Stimulated activated effector memory CD8-positive, alpha-beta T cell treated with anti-CD3 and anti-CD28 coated beads, Interleukin-12 subunit alpha, Interleukin-12 subunit beta, amount 100 ng/mL, for 72 hours (primary cell): ENCODE results near the gene GNAZ.

Experiments
- ATAC-seq: fragments of 150-1000 bp; cut with Tn5 transposase; 2 replicates; pipeline ENCODE4 v1.10.0; 2021
- DNase-seq, 2 donors: peaks; one replicate each; pipeline ENCODE4 v3.0.0; 2021 to 2022; ENCODE audit warnings: low spot score in 2 of 2
- H3K27ac Mint-ChIP-seq: one replicate; pipeline ENCODE4 v1.8.0; 2022; ENCODE audit warnings: mild to moderate bottlenecking, mixed read lengths
- H3K36me3 Mint-ChIP-seq: one replicate; pipeline ENCODE4 v1.8.0; 2022; ENCODE audit warnings: mild to moderate bottlenecking, mixed read lengths
- H3K4me1 Mint-ChIP-seq: one replicate; pipeline ENCODE4 v1.8.0; 2022; ENCODE audit warnings: mixed read lengths
- H3K4me3 Mint-ChIP-seq: one replicate; pipeline ENCODE4 v1.8.0; 2022; ENCODE audit warnings: mild to moderate bottlenecking, mixed read lengths
- H3K9me3 Mint-ChIP-seq: one replicate; pipeline ENCODE4 v1.8.0; 2022; ENCODE audit warnings: mixed read lengths

The GNAZ gene

DNA sequence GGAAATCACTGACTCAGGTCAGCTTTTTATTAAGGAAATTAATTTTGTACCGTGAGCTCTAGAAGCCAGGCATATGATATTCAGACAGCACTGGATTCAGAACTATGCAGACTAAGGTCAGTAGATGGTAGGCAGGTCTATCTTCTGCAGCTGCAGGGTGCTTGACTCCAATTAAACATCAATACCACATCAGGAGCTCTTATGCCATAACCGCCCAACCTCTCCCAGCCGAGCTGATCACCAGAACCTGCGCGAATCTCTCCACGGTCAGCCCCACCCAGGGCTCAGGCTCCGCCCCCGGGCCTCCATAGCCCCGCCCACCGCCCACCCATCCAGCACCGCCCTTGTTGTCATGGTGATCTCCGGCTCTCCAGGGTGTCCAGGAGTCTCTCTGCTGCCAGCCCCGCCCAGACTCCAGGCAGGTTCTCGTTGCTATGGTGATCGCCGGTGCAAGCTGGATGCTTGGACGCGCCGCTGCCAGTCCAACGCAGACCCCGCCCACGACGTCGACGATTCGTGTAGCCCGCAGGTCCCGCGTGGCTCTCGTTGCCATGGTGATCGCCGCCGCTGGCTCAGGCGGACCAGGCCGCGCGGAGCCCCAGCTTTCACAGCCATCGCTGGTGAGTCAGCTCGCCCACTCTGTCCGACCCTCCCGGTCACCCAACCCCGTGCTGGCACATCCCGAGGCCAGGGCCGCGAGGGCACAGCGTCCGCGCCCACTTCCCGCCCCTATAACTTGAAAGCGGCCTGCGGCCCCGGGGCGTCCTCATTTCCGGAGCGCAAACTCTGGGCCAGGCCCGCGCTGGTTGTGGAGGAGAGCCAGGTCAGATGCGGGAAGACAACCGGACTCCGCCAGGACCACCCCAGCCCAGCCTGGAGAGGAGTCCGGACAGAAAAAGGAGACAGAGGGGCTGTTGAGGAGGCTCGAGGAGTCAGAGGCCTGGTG, 74.9 kb downstream of the GNAZ start, which contains the start of gene RAB36:
Gene RAB36 (plus strand): TSS at position 546 of the 946 bp plus-strand sequence. CDS start 1,140 bp downstream, outside the sequence.
- Mint-ChIP-seq H3K27ac (peak within 1 kb of the TSS; percentile 86), H3K36me3 (peaks cover 12% of the 10 kb centered on the region), H3K9me3 (no peaks in the 10 kb centered on the region), H3K4me1 (peaks cover 50% of the 10 kb centered on the region), H3K4me3 (peak within 1 kb of the TSS; percentile 69)
- ATAC-seq (peak; percentile 75), DNase-seq (peak; percentile 84 to 88)

DNA sequence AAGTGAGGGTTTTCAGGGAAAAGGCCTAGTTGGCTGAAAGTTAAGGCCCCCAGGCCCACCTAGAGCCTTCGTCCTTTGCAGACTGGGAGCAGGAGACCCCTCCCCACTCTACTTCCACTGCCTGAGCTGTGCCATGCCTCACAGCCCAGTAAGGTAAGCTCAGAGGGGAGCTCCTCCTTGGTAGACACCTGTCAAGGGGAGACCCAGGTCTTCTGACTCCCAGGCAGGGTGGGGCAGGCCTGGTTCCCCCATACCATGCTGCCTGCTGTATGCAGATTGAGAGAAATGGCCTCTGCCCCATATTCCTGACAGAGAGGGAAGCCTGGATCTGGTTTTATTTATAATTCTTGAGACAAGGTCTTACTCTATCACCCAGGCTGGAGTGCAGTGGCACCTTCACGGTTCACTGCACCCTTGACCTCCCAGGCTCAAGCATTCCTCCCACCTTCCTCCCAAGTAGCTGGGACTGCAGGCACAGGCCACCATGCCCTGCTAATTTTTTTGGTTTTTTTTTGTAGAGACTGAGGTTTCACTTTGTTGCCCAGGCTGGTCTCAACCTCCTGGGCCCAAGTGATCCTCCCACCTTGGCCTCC, 75.7 kb downstream of the GNAZ start:
- Mint-ChIP-seq H3K36me3 (peaks cover 12% of the 10 kb centered on the region), H3K9me3 (no peaks in the 10 kb centered on the region), H3K4me1 (peaks cover 46% of the 10 kb centered on the region), H3K4me3 (peak overlapping the region; percentile 69), H3K27ac (peak overlapping the region; percentile 86)
- no peak for DNase-seq
- ATAC-seq, result no peak

DNA sequence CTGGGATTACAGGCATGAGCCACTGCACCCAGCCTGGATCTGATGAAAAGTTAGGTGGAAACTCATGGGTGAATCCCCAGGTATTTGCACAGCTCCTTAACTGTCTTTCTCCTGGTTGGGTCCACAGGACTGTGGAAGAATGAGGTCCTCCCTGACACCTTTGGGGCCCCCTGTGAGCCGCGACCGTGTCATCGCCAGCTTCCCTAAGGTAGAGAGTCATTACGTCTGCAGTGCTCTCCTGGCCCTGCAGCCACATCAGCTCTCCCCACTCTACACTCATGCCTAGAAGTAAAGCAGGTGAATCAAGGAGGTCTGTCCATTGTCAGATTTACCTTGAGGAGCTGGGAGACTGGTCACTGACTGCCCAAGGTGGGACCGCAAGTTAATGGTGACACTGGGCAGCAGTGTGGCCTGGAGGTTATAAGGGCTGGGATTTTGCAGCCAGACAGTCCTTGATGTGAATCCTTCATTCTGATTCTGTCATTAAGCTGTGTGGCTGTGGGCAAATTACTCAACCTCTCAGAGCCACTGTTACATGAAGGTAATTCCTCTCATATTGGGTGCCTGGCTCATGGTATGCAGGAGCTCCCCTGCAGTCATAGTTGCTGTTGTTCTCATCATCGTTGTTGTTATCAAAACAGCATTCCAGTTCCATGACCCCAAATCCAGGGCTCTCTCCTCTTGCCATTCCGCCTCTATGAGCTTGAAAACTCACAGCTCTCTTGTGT, 76.3 kb downstream of the GNAZ start:
- ATAC-seq, result no peak
- H3K27ac Mint-ChIP-seq, result peak overlapping the region; percentile 86
- peaks cover 45% of the 10 kb centered on the region for H3K4me1 Mint-ChIP-seq
- no peaks in the 10 kb centered on the region for H3K9me3 Mint-ChIP-seq
- peaks cover 11% of the 10 kb centered on the region for H3K36me3 Mint-ChIP-seq
- DNase-seq, result no peak
- peak overlapping the region; percentile 69 for H3K4me3 Mint-ChIP-seq

DNA sequence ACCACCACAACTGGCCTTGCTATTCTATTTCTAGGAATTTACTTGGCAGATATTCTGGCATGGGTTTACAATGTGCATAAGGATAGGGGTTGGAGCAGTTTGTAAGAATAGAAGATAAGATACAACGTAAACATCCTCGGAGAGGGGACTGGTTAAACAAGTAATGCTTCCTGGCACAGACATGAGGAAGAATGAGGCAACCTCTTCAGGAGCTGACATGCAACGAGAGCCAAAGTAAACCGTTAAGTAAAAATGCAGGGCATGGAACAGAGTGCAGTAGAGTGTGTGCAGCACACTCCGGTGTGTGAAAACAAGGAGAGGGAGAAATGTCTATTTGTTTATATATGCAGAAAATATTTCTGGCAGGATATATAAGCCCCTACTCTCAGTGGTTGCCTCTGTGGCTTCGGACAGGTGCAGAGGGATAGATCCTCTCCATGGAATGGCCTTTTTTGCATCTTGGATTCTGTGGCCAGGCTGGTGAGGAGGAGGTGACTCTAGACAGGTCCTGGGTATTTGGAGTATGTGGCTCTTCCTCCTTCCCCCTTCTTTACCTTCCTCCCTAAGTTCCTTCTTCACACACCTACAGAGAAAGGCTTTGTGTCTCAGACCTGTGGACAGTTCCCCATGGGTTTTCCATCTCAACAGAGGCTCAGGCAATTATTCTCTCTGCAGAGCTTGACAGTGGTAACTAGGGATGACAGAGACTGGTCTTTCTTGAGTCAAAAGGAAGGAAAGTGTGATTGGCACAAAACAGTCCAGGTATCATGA, 77.5 kb downstream of the GNAZ start:
- H3K4me1 Mint-ChIP-seq, result peaks cover 42% of the 10 kb centered on the region
- H3K27ac Mint-ChIP-seq, result no peak overlapping the region
- peaks cover 6% of the 10 kb centered on the region for H3K36me3 Mint-ChIP-seq

DNA sequence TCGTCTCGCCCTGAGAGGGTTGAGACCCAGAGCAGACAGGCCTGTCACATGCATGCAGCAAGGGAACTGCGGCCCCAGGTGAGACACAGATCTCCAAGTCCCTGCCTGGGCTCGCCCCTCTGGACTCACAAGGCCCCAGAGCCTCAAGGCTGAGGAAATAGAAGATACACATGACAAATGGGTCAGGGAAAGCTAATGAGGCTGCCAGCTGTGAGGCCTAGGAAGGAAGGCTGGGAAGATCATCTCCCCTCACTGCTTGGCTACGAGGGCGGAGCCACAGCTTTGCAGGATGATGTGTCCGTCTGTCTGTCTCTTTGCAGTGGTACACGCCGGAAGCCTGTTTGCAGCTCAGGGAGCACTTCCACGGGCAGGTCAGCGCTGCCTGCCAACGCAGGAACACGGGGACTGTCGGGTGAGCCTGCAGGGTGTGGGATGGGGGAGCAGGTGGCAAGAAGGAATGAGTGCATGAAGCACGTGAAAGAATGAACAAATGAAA, 79.5 kb downstream of the GNAZ start:
- H3K9me3 Mint-ChIP-seq, result no peaks in the 10 kb centered on the region
- peaks cover 6% of the 10 kb centered on the region for H3K36me3 Mint-ChIP-seq
- ATAC-seq (no peak), DNase-seq (no peak)
- no peak overlapping the region for H3K4me3 Mint-ChIP-seq
- peaks cover 42% of the 10 kb centered on the region for H3K4me1 Mint-ChIP-seq
- H3K27ac Mint-ChIP-seq, result no peak overlapping the region

More for the DNA sequence above, 77.5 kb downstream of the GNAZ start:
- no peak overlapping the region for H3K4me3 Mint-ChIP-seq
- H3K9me3 Mint-ChIP-seq, result no peaks in the 10 kb centered on the region
- ATAC-seq (no peak), DNase-seq (no peak)

DNA sequence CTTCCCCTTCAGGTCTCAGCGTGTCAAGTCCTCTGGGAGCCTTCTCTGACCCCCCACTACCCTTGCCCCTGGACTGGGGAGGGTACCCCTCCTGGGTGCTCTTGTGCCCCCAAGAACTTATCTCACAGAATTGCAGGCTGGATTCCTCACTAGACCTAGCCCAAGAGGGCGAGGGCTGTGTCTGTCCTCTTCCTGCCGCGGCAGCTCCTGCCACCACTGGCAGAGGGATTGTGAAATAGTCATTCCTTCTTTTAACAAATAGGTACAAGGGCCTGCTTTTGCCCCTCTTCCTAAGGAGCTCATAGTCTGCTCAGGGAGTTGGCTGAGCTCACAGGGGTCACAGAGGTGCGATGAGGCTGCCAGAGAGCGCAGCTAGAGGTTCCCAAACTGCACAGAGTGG, 80.4 kb downstream of the GNAZ start:
- DNase-seq, result no peak
- Mint-ChIP-seq H3K9me3 (no peaks in the 10 kb centered on the region), H3K36me3 (no peaks in the 10 kb centered on the region), H3K27ac (peak overlapping the region; percentile 77), H3K4me3 (no peak overlapping the region), H3K4me1 (peaks cover 32% of the 10 kb centered on the region)
- no peak for ATAC-seq

DNA sequence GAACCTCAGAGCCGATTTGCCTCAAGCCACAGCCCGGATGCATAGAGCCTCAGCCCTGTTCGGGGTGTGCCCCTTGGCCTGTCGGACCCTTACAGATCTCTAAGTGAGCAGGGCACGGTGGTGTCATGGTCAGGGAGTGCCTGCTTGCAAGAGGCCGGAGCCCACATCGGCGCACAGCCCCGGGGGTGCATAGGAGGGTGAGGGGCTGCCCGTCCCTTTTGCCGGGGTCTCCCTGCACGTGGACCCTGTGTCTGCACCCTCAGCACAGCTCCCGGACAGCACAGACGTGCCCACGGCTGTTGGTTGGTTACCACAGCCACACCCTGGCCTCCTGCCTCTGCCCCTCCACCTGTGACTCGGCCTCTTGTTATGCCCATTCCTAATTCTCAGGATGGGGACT, 81.5 kb downstream of the GNAZ start:
- no peak overlapping the region for H3K27ac Mint-ChIP-seq
- no peaks in the 10 kb centered on the region for H3K9me3 Mint-ChIP-seq
- no peak overlapping the region for H3K4me3 Mint-ChIP-seq
- peaks cover 31% of the 10 kb centered on the region for H3K4me1 Mint-ChIP-seq
- no peak for ATAC-seq
- no peak for DNase-seq
- no peaks in the 10 kb centered on the region for H3K36me3 Mint-ChIP-seq

DNA sequence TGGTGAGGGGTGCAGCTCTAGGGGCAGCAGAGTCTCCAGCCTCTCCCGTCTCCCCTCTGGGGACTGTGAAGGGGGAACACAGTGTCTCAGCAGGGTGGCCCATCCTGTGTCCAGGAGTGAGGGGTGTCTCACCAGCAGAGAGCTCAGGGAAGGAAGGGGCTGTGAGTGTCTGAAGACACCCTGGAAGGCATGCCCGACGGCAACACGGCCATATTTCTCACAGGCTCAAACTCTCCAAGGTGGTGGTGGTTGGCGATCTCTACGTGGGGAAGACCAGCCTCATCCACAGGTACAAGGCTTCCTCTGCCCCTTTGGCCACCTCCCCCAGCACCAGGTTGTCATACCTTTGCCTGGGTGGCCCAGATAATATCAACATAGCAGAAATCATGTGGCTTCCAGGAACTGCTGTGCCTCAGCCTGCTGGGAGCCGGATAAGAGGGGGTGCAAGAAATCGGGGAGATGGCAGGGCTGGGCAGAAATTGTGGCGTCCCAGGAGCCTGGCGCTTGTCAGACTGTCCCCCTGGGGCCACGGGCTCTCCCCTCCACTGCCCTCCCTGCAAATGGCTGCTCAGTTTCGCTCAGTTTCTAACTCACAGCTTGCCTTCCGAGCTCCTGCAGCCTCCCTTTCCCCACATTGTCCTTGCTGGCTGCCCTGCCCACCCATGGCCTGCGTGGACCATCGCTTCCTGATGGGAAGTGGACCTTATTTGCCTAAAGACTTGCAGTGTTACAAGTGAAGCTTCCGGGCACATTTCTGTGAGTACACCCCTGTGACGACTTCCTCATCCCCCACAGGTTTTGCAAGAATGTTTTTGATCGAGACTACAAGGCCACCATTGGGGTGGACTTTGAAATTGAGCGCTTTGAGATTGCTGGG, 82.2 kb downstream of the GNAZ start:
- H3K36me3 Mint-ChIP-seq, result no peaks in the 10 kb centered on the region
- no peaks in the 10 kb centered on the region for H3K9me3 Mint-ChIP-seq
- H3K4me1 Mint-ChIP-seq, result peaks cover 31% of the 10 kb centered on the region
- ATAC-seq, result no peak
- no peak for DNase-seq
- no peak overlapping the region for H3K4me3 Mint-ChIP-seq
- peak overlapping the region; percentile 90 for H3K27ac Mint-ChIP-seq

DNA sequence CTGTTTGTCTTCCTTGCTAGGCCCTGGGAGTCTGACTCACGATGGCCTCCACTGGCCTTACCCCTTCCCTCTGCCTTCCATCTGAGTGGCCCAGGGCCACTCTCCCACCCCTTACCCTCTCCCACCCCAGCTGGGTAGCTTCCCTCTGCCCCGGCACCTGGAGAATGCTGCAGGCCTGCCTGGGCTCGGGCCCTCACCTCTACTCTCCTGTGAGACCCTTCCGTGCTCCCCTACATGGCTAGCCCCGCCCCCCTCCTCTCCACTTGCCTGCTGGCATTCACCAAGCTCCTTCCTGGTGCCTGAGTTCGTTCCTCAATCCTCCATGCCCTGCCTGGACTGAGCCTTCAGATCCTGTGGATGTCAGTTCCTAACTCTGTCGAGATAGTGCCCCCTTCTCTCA, 83.7 kb downstream of the GNAZ start:
- ATAC-seq (no peak), DNase-seq (no peak)
- H3K27ac Mint-ChIP-seq, result peak overlapping the region; percentile 90
- H3K4me3 Mint-ChIP-seq, result no peak overlapping the region
- H3K9me3 Mint-ChIP-seq, result no peaks in the 10 kb centered on the region
- peaks cover 31% of the 10 kb centered on the region for H3K4me1 Mint-ChIP-seq
- H3K36me3 Mint-ChIP-seq, result no peaks in the 10 kb centered on the region

DNA sequence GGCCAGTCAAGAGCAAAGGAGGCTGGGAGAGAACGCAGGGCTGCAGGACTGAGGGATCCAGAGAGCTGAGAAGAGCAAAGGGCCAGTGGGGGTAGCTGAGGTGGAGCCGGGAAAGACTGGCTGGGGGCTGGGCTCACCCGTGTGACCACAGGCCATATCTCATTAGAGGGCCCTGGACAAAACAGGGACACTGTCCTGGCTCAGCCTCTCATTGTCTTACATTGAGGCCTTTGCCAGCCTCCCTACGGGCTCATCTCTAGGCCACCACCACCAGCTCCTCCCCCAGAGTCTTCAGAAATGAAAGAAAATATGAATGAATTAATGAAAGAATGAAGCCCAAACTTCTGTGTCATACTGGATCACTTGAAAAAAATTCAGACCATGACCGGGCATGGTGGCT, 84.1 kb downstream of the GNAZ start:
- H3K36me3 Mint-ChIP-seq, result no peaks in the 10 kb centered on the region

DNA sequence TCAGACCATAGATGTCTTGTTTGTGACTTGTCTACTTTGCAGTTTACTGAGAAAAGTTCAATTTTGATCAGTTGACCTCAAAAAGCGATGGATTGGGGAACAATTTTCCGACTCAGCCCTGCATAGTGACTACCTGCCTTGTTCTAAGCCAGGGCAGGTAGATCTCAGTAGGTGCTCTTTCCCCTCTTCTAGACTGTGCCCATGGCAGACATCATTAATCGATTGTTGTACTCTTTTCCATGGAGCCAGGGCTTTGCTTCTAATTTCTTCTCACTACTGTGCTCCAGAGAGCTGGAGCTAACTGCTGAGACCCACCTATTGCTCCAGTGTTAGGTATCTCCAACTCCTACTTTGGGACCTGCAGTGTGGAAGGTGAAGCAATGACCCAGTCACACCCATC, 84.8 kb downstream of the GNAZ start:
- no peak overlapping the region for H3K27ac Mint-ChIP-seq
- no peaks in the 10 kb centered on the region for H3K36me3 Mint-ChIP-seq
- H3K9me3 Mint-ChIP-seq, result no peaks in the 10 kb centered on the region
- DNase-seq, result no peak
- H3K4me3 Mint-ChIP-seq, result no peak overlapping the region
- peaks cover 31% of the 10 kb centered on the region for H3K4me1 Mint-ChIP-seq
- no peak for ATAC-seq

More for the DNA sequence above, 84.1 kb downstream of the GNAZ start:
- no peak for DNase-seq
- ATAC-seq, result no peak
- Mint-ChIP-seq H3K9me3 (no peaks in the 10 kb centered on the region), H3K4me3 (no peak overlapping the region), H3K27ac (peak overlapping the region; percentile 90), H3K4me1 (peaks cover 31% of the 10 kb centered on the region)

DNA sequence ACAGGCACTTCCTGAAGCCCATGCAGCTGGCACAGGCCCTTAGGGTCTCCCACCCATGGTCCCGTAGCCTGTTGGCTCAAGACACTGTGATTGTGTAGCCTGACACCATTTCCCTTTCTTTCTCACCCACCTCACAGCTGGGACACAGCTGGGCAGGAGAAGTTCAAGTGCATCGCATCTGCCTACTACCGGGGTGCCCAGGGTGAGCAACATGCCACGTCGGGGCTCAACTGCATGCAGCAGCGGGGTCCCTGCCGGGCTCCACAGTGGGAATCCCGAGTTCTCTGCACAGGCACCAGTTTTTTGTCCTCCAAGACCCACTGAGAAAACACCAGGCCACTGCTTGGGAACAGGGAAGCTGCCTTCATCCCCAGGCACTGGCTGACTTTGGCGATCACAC, 85.5 kb downstream of the GNAZ start:
- H3K36me3 Mint-ChIP-seq, result no peaks in the 10 kb centered on the region
- H3K4me1 Mint-ChIP-seq, result peaks cover 29% of the 10 kb centered on the region
- DNase-seq, result no peak
- no peak overlapping the region for H3K4me3 Mint-ChIP-seq
- H3K27ac Mint-ChIP-seq, result peak overlapping the region; percentile 29
- H3K9me3 Mint-ChIP-seq, result no peaks in the 10 kb centered on the region
- no peak for ATAC-seq

DNA sequence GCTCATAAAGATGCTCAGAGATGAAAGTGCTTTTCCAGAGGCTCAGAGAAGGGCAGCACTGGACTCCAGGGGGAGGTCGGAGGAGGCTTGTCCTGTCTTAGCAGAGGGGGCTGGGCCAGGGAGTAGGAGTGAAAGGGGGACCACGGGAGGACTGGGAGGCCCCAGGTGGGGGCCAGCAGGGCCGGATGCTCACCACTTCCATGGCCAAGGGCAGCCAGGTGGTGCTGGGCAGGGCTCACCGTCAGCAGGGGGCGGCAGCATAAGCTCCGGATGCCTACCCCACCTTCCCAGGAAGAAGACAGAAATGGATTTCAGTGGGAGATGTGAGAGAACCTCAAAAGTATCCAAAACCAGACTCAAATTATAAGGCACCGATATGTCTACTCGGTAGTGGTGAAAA, 86.0 kb downstream of the GNAZ start:
- Mint-ChIP-seq H3K4me1 (peaks cover 25% of the 10 kb centered on the region), H3K27ac (peak overlapping the region; percentile 29), H3K9me3 (no peaks in the 10 kb centered on the region), H3K36me3 (no peaks in the 10 kb centered on the region), H3K4me3 (no peak overlapping the region)
- DNase-seq (no peak), ATAC-seq (no peak)
